Endothelial cell of umbilical vein (primary cell): ENCODE data around the gene UNC13D. TPM values are rescaled to one million over a fixed set of nuclear protein-coding genes. Genes with fewer than 3 reads are reported as not detected.

Experiments used
- BruUV-seq: library from RNA; stranded (reverse); fragments of 400-500 nt; replicated peaks from 2 replicates; lab custom pipeline; 2021; lab: Mats Ljungman, UMichigan
- CTCF ChIA-PET: fragments of 300-600, 350-600 bp; sonication (Branson Sonifier 250); formaldehyde crosslinking; loops from one replicate; lab custom pipeline; 2021; ENCODE audit warnings: antibody characterized with exemption, inconsistent platforms; lab: Charles Lee
- POLR2A ChIA-PET: fragments of 300-600, 350-600 bp; sonication (Branson Sonifier 250); formaldehyde crosslinking; loops from one replicate; lab custom pipeline; 2021; ENCODE audit warnings: antibody characterized with exemption, inconsistent platforms; lab: Charles Lee
- DNase-seq: peaks from one replicate; pipeline ENCODE4 v3.0.0-alpha.2; 2011; ENCODE audit warnings: low read depth, low spot score
- FAIRE-seq: peaks from 2 replicates; lab custom pipeline; 2011; peaks lifted over from hg19 to GRCh38; lab: Jason Lieb, UNC
- H2AFZ ChIP-seq: 2 replicates; pipeline ENCODE4 v1.6.0; 2012; ENCODE audit warnings: low read depth, low read length, control low read depth, inconsistent platforms
- H3K27ac ChIP-seq: 2 replicates; pipeline ENCODE4 v1.5.1; 2011; ENCODE audit warnings: low read depth, mild to moderate bottlenecking, control low read depth, low read length, moderate library complexity; ENCODE audit not compliant: insufficient read depth
- H3K27me3 ChIP-seq, 2 experiments: 2 replicates each; pipeline versions ENCODE4 v1.6.0 to v1.6.1; 2011; ENCODE audit warnings: low read length in 2 of 2, mixed read lengths in 1 of 2; ENCODE audit not compliant: control insufficient read depth in 2 of 2, insufficient read depth in 2 of 2
- H3K36me3 ChIP-seq, 2 experiments: 2 replicates in 1 of 2; 3 replicates in 1 of 2; pipeline ENCODE4 v1.5.1; 2011; ENCODE audit warnings: low read length in 2 of 2, mild to moderate bottlenecking in 1 of 2, moderate library complexity in 1 of 2; ENCODE audit not compliant: control insufficient read depth in 2 of 2, insufficient read depth in 2 of 2; ENCODE audit errors: extremely low read depth in 1 of 2
- H3K4me1 ChIP-seq: 3 replicates; pipeline ENCODE4 v1.5.1; 2011; ENCODE audit warnings: mild to moderate bottlenecking, low read length; ENCODE audit not compliant: control insufficient read depth, insufficient read depth; ENCODE audit errors: extremely low read depth
- H3K4me2 ChIP-seq: 2 replicates; pipeline ENCODE4 v1.6.1; 2011; ENCODE audit warnings: low read length, control low read depth, mixed read lengths; ENCODE audit not compliant: insufficient read depth
- H3K4me3 ChIP-seq, 3 experiments: fragments of 200-600 bp in 1 of 3; sonication (generic), shearing (Covaris generic) in 1 of 3; replicated peaks in 1 of 3; 2 replicates each; pipeline ENCODE4 v1.5.1; 2011 to 2016; ENCODE audit warnings: control low read depth in 3 of 3, low read length in 3 of 3, mild to moderate bottlenecking in 2 of 3, inconsistent platforms in 1 of 3, low read depth in 1 of 3, moderate library complexity in 1 of 3; ENCODE audit not compliant: insufficient read depth in 1 of 3
- H3K79me2 ChIP-seq: 2 replicates; pipeline ENCODE4 v1.6.0; 2012; ENCODE audit warnings: low read length, inconsistent platforms; ENCODE audit not compliant: control insufficient read depth, insufficient read depth
- H3K9ac ChIP-seq: replicated peaks from 2 replicates; pipeline ENCODE3; 2011; ENCODE audit warnings: low read length, control low read depth; ENCODE audit not compliant: insufficient read depth; ENCODE audit errors: extremely low read depth
- H3K9me1 ChIP-seq: replicated peaks from 3 replicates; pipeline ENCODE4 v1.6.0; 2011; ENCODE audit warnings: mild to moderate bottlenecking, low read length; ENCODE audit not compliant: control insufficient read depth, insufficient read depth; ENCODE audit errors: extremely low read depth
- H3K9me3 ChIP-seq: replicated peaks from 2 replicates; pipeline ENCODE4 v1.5.1; 2012; ENCODE audit warnings: low read length, inconsistent platforms; ENCODE audit not compliant: control insufficient read depth, insufficient read depth
- H4K20me1 ChIP-seq: replicated peaks from 2 replicates; pipeline ENCODE3; 2011; ENCODE audit warnings: mild to moderate bottlenecking, low read length; ENCODE audit not compliant: control insufficient read depth, insufficient read depth; ENCODE audit errors: extremely low read depth
- CTCF ChIP-seq, 2 donors: IDR thresholded peaks; 1 replicate in 1 of 2; 2 replicates in 1 of 2; pipeline ENCODE4 v1.5.1; 2011; ENCODE audit warnings: low read length in 2 of 2, mild to moderate bottlenecking in 2 of 2, moderate library complexity in 2 of 2, control low read depth in 1 of 2, inconsistent platforms in 1 of 2, low read depth in 1 of 2; ENCODE audit not compliant: insufficient read depth in 1 of 2; ENCODE audit errors: extremely low read depth in 1 of 2
- EZH2 ChIP-seq: IDR thresholded peaks from 2 replicates; pipeline ENCODE4 v1.6.1; 2012; ENCODE audit warnings: borderline replicate concordance, low read depth, mild to moderate bottlenecking, moderate library complexity, low read length, inconsistent platforms; ENCODE audit not compliant: severe bottlenecking
- FOS ChIP-seq: IDR thresholded peaks from 2 replicates; pipeline ENCODE4 v1.6.1; 2011; ENCODE audit warnings: mild to moderate bottlenecking, low read length, moderate library complexity, borderline replicate concordance; ENCODE audit not compliant: insufficient read depth
- GATA2 ChIP-seq: IDR thresholded peaks from 2 replicates; pipeline ENCODE4 v1.7.0; 2011; ENCODE audit warnings: low read depth, mild to moderate bottlenecking, moderate library complexity, mixed read lengths, low read length; ENCODE audit not compliant: insufficient read length, insufficient read depth
- JUN ChIP-seq: IDR thresholded peaks from 2 replicates; pipeline ENCODE4 v1.6.1; 2011; ENCODE audit warnings: borderline replicate concordance, low read depth; ENCODE audit not compliant: insufficient read length, insufficient read depth
- MAX ChIP-seq: IDR thresholded peaks from 2 replicates; pipeline ENCODE4 v1.6.1; 2011; ENCODE audit not compliant: insufficient read depth, insufficient read length
- MYC ChIP-seq: IDR thresholded peaks from one replicate; pipeline ENCODE4 v1.6.1; 2011; ENCODE audit warnings: mild to moderate bottlenecking, low read depth, low read length
- POLR2A ChIP-seq: IDR thresholded peaks from 2 replicates; pipeline ENCODE4 v1.6.1; 2012; ENCODE audit warnings: low read depth, mild to moderate bottlenecking, control low read depth, low read length
- POLR2AphosphoS5 ChIP-seq: IDR thresholded peaks from 2 replicates; pipeline ENCODE4 v1.6.1; 2012; ENCODE audit warnings: low read depth, mild to moderate bottlenecking, control low read depth, low read length, moderate library complexity; ENCODE audit not compliant: insufficient read depth
- dilution Hi-C: fragments of 300-500 bp; cut with MboI; formaldehyde crosslinking; loops from one replicate; pipeline ENCODE4 v1.15.0; 2019; ENCODE audit warnings: low sequenced_read_pairs; ENCODE audit not compliant: extremely low pct_ligation_motif_present
- intact Hi-C: fragments of 100-400 bp; cut with micrococcal nuclease; formaldehyde crosslinking; loops from one replicate; pipeline ENCODE4 v1.10.0; 2022
- polyA plus RNA-seq, 4 experiments: library from polyadenylated mRNA; depleted of rRNA in 3 of 4; stranded (reverse) in 3 of 4; unstranded in 1 of 4; fragments of >200 nt; gene quantifications; 2 replicates each; pipeline versions ENCODE4 v1.2.1 to v1.2.3, GENCODE V29; 2011 to 2012; ENCODE audit warnings: missing spikeins in 1 of 4
- total RNA-seq: library from RNA; stranded (reverse); gene quantifications from 2 replicates; pipeline ENCODE4 v1.2.3, GENCODE V29; 2021

The UNC13D gene
- total and polyA plus RNA-seq, 2 donors (not counting 3 experiments of a cell fraction or from before 2014, with no cell fraction given): 6.9 to 14.9 TPM

GRCh38 chr17:75815399-75815798 lies 28.8 kb downstream of the UNC13D start:
- Histone ChIP-seq H3K4me2 (no peak overlapping the region), H4K20me1 (no peaks in the 10 kb centered on the region), H3K79me2 (no peaks in the 10 kb centered on the region), H3K27me3 (no peaks in the 10 kb centered on the region), H3K9me3 (no peaks in the 10 kb centered on the region), H2AFZ (no peak overlapping the region), H3K9ac (no peak overlapping the region), H3K9me1 (no peaks in the 10 kb centered on the region), H3K4me1 (peaks cover 6% of the 10 kb centered on the region), H3K4me3 (no peak overlapping the region), H3K36me3 (peaks cover 0 to 50% of the 10 kb centered on the region in 2 experiments), H3K27ac (peak overlapping the region; percentile 22)
- DNase-seq (no peak), FAIRE-seq (no peak)
- no TSS peak for BruUV-seq
- TF ChIP-seq MAX (no peak), POLR2A (no peak), GATA2 (no peak), EZH2 (no peak), FOS (no peak), MYC (no peak), JUN (no peak), POLR2AphosphoS5 (no peak), CTCF (IDR thresholded peaks at IDR 0.05; ENCODE audit: extremely low read depth in 1 of 2, insufficient read depth in 1 of 2, low read depth in 1 of 2, low read length in 2 of 2) (no peak)
- dilution Hi-C loops (no loop called here), intact Hi-C loops (no loop called here)
- CTCF ChIA-PET: interaction anchor here (0.9 to 2.2 kb wide), 16 partner anchors 9 to 464 kb away, joined by 3 to 13 read pairs (median 3); partner anchors contain the start of genes ACOX1, GALK1, TEN1 and TRIM47
- POLR2A ChIA-PET: interaction anchor here (2.2 kb wide), 1 partner anchor 35 kb away, joined by 13 read pairs; a partner anchor contains a TSS
